Testis (tissue), 3 donors: ENCODE data around the gene SRXN1. TPM values are rescaled to one million over a fixed set of nuclear protein-coding genes. Genes with fewer than 3 reads are reported as not detected.
A peak's percentile ranks its signal among the peaks of the same experiment; 100 is the strongest.
"Not testable (repeated sequence)": the region's sequence is repeated elsewhere in the genome, so short reads cannot be mapped to it uniquely, and the experiment has no call there.

Experiments
- DNase-seq: peaks from one replicate; pipeline ENCODE4 v3.0.0-alpha.2; 2019
- H3K27ac ChIP-seq, 2 donors: fragments of 200-600 bp; sonication (generic); one replicate each; pipeline ENCODE4 v1.5.1; 2019
- H3K27me3 ChIP-seq: fragments of 200-600 bp; sonication (generic); one replicate; pipeline ENCODE4 v1.5.1; 2019
- H3K36me3 ChIP-seq: fragments of 200-600 bp; sonication (generic); one replicate; pipeline ENCODE4 v1.5.1; 2017; ENCODE audit warnings: low read depth; ENCODE audit errors: missing control alignments
- H3K4me1 ChIP-seq: fragments of 200-600 bp; sonication (generic); one replicate; pipeline ENCODE4 v1.5.1; 2019
- H3K4me3 ChIP-seq, 2 donors: fragments of 200-600 bp; sonication (generic); one replicate each; pipeline ENCODE4 v1.5.1; 2017 to 2019
- H3K9me3 ChIP-seq: fragments of 200-600 bp; sonication (generic); one replicate; pipeline ENCODE4 v1.5.1; 2017
- POLR2A ChIP-seq: fragments of 450-650 bp; IDR thresholded peaks from one replicate; pipeline ENCODE4 v1.6.1; 2017; ENCODE audit warnings: antibody characterized with exemption, mild to moderate bottlenecking, moderate library complexity
- WGBS, 2 donors: methylation state at CpG; one replicate each; pipeline ENCODE4 v1.1.5; 2018; 5-methylcytosine and 5-hydroxymethylcytosine counted together
- intact Hi-C: fragments of 100-400 bp; cut with DNase I; formaldehyde crosslinking; loops from one replicate; pipeline ENCODE4 v1.15.1; 2023; ENCODE audit warnings: low total_unique reads
- polyA plus RNA-seq: library from polyadenylated mRNA; stranded (reverse); fragments of 350-450 nt; fragmentation: Illumina TruSeq; extraction: RNeasy Lipid Tissue Mini Kit (QIAGEN cat#74804); gene quantifications from one replicate; pipeline ENCODE4 v1.2.3, GENCODE V29; 2014; ENCODE audit warnings: low read depth, low replicate concordance; ENCODE audit not compliant: insufficient read depth
- total RNA-seq, 2 donors: library from RNA; depleted of rRNA; stranded (reverse); fragments of >200 nt; gene quantifications; one replicate each; pipeline ENCODE4 v1.2.3, GENCODE V29; 2016
- TF ChIP-seq, protein P1 (sequence below), 3 experiments: fragments of 450-650 bp in 2 of 3; fragments of 200-600 bp in 1 of 3; sonication (generic) in 1 of 3; IDR thresholded peaks; one replicate each; pipeline ENCODE4 v1.5.1; 2016 to 2019; ENCODE audit warnings: antibody characterized with exemption in 3 of 3, mild to moderate bottlenecking in 2 of 3, moderate library complexity in 1 of 3

SRXN1 gene
- total and polyA plus RNA-seq, 3 donors from 2014 or later = 20.6 to 29.8 (median 26.9) TPM

DNA sequence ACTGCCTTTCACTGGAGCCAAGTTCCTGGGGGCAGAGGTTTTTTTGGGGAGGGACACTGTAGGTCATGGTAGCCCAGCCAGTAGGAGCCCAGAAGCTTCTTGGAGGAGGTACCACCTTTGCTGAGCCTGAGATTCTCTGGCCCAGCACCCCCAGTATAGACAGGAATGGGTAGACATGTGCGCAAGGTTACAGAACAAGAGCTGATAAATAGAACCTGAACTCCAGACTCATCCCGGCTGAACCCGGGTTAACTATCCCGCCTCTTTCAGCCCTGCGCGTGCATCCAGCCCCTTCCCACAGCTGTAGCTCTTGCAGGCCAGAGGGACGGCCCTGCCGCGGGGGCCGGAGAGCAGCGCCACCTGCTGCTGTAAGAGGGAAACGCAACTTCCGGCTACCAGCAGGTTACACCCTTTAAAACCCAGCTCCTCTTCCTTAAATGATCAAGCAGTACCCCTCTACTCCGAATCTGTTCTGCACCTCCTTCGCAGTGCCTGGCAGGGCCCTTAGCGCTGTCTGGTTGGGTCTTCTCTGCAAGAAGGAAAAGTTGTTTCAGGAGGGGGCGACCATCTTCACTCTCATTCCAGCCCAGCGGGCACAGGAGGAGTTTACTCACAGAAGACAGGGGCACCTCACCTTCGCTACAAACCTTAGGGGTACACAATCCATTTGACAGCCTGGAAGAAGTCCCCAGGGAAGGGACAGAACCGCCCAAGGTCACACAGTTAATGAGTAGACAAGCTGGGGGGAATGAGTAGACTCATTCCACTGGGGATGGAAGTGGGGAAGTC, 7.5 kb downstream of the SRXN1 start:
- WGBS, 2 donors = 13 to 14% methylated on average over 20 of the region's 20 CpGs
- Histone ChIP-seq H3K27ac (no peak overlapping the region), H3K27me3 (no peaks in the 10 kb centered on the region), H3K9me3 (no peaks in the 10 kb centered on the region), H3K4me3 (no peak overlapping the region), H3K4me1 (peaks cover 4% of the 10 kb centered on the region), H3K36me3 (no peaks in the 10 kb centered on the region)
- no peak for TF ChIP-seq POLR2A
- TF ChIP-seq, protein P1, sequence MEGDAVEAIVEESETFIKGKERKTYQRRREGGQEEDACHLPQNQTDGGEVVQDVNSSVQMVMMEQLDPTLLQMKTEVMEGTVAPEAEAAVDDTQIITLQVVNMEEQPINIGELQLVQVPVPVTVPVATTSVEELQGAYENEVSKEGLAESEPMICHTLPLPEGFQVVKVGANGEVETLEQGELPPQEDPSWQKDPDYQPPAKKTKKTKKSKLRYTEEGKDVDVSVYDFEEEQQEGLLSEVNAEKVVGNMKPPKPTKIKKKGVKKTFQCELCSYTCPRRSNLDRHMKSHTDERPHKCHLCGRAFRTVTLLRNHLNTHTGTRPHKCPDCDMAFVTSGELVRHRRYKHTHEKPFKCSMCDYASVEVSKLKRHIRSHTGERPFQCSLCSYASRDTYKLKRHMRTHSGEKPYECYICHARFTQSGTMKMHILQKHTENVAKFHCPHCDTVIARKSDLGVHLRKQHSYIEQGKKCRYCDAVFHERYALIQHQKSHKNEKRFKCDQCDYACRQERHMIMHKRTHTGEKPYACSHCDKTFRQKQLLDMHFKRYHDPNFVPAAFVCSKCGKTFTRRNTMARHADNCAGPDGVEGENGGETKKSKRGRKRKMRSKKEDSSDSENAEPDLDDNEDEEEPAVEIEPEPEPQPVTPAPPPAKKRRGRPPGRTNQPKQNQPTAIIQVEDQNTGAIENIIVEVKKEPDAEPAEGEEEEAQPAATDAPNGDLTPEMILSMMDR (IDR thresholded peaks at IDR 0.05) = peak; percentile 72 to 92 (median 92)
- intact Hi-C loops = loop anchor here (5.0 kb wide), 1 partner anchor 83 kb away; no protein-coding TSS in a partner anchor
- DNase-seq = peak; percentile 82

DNA sequence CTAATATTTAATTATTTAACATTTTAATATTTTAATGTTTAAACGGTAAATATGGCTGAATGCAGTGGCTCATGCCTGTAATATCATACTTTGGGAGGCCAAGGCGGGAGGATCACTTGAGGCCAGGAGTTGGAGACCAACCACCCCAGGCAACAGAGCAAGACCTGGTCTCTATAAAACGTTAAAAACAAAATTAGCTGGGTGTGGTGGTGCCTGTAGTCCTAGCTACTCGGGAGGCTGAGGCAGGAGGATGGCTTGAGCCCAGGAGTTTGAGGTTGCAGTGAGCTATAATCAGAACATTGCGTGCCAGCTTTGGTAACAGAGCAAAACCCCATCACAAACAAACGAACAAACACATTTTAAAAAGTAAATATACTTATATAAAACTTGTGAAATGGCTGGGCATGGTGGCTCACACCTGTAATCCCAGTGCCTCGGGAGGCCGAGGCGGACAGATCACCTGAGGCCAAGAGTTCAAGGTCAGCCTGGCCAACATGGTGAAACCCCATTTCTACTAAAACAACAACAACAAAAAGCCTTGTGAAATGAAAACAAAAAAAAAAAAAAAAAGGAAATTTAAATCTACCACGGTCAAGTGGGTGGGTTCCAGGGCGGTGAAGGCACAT, 8.2 kb downstream of the SRXN1 start:
- Histone ChIP-seq H3K27me3 (no peaks in the 10 kb centered on the region), H3K27ac (no peak overlapping the region), H3K36me3 (no peaks in the 10 kb centered on the region), H3K9me3 (no peaks in the 10 kb centered on the region), H3K4me3 (no peak overlapping the region), H3K4me1 (peaks cover 4% of the 10 kb centered on the region)
- no peak for TF ChIP-seq POLR2A
- TF ChIP-seq, protein P1 (IDR thresholded peaks at IDR 0.05) = no peak
- WGBS, 2 donors = 65 to 66% methylated on average over 11 of the region's 11 CpGs
- intact Hi-C loops = loop anchor here (5.0 kb wide), 1 partner anchor 83 kb away; no protein-coding TSS in a partner anchor
- DNase-seq = no peak

- intact Hi-C loops = no loop called here
- H3K27ac ChIP-seq = no peak overlapping the region
- WGBS, 2 donors = 5 to 24% methylated on average over 7 to 50 of the region's 57 CpGs
Observed at GRCh38 chr20:642398-643174, 10.4 kb downstream of the SRXN1 start.

DNA sequence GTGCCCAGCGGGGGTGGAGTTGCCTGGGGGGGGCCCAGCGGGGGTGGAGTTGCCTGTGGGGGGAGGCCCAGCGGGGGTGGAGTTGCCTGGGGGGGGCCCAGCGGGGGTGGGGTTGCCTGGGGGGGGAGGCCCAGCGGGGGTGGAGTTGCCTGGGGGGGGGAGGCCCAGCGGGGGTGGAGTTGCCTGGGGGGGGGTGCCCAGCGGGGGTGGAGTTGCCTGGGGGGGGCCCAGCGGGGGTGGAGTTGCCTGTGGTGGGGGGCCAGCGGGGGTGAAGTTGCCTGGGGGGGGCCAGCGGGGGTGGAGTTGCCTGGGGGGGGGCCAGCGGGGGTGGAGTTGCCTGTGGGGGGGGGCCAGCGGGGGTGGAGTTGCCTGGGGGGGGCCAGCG, 11.0 kb downstream of the SRXN1 start:
- WGBS, 2 donors = 0% methylated on average over 1 of the region's 13 CpGs; no CpG with 5 or more reads in 1 of the 2 donors
- intact Hi-C loops, H3K36me3 ChIP-seq, H3K9me3 ChIP-seq, H3K27me3 ChIP-seq, H3K27ac ChIP-seq, DNase-seq, H3K4me1 ChIP-seq: not testable (repeated sequence)
- H3K4me3 ChIP-seq = peak overlapping the region; percentile 40 to 48

More at GRCh38 chr20:642398-643174, 10.4 kb downstream of the SRXN1 start:
- peak; percentile 32 for DNase-seq
- Histone ChIP-seq H3K36me3 (no peaks in the 10 kb centered on the region), H3K4me3 (peak overlapping the region; percentile 40 to 48), H3K9me3 (no peaks in the 10 kb centered on the region), H3K4me1 (peaks cover 4% of the 10 kb centered on the region), H3K27me3 (no peaks in the 10 kb centered on the region)
- TF ChIP-seq POLR2A = no peak
- TF ChIP-seq, protein P1 (IDR thresholded peaks at IDR 0.05) = no peak

- 30 to 32% methylated on average over 11 to 12 of the region's 12 CpGs for WGBS, 2 donors
- TF ChIP-seq, protein P1 (IDR thresholded peaks at IDR 0.05) = no peak
- TF ChIP-seq POLR2A = no peak
- intact Hi-C loops = no loop called here
- Histone ChIP-seq H3K4me1 (peaks cover 4% of the 10 kb centered on the region), H3K4me3 (no peak overlapping the region), H3K27me3 (no peaks in the 10 kb centered on the region), H3K27ac (no peak overlapping the region), H3K36me3 (no peaks in the 10 kb centered on the region), H3K9me3 (no peaks in the 10 kb centered on the region)
- DNase-seq = no peak
Observed at GRCh38 chr20:641516-641875, 11.5 kb downstream of the SRXN1 start.
